HepG2 (cell line): ENCODE results near the gene RASAL3.

Source experiments
- ARID5B ChIP-seq: IDR thresholded peaks from 2 replicates; pipeline ENCODE4 v1.4.0; 2020; ENCODE audit warnings: mild to moderate bottlenecking, missing genetic modification reagents
- ATF3 ChIP-seq: sonication (generic); formaldehyde crosslinking; IDR thresholded peaks from 2 replicates; pipeline ENCODE4 v1.4.0; 2020; ENCODE audit warnings: missing genetic modification reagents
- BCL3 ChIP-seq: sonication (generic); formaldehyde crosslinking; IDR thresholded peaks from 2 replicates; pipeline ENCODE4 v1.5.1; 2020; ENCODE audit warnings: mild to moderate bottlenecking, missing genetic modification reagents, moderate library complexity
- HDAC2 ChIP-seq: sonication (generic); formaldehyde crosslinking; IDR thresholded peaks from 2 replicates; pipeline ENCODE4 v1.4.0; 2020; ENCODE audit warnings: missing genetic modification reagents
- HNF4G ChIP-seq, 2 experiments: sonication (generic) in 1 of 2; formaldehyde crosslinking in 1 of 2; IDR thresholded peaks; 2 replicates each; pipeline versions ENCODE4 v1.4.0 to v1.6.1; 2011 to 2020; ENCODE audit warnings: borderline replicate concordance in 2 of 2, low read depth in 2 of 2, mild to moderate bottlenecking in 2 of 2, low read length in 1 of 2, missing genetic modification reagents in 1 of 2, moderate library complexity in 1 of 2
- MTA1 ChIP-seq: sonication (generic); formaldehyde crosslinking; IDR thresholded peaks from 2 replicates; pipeline ENCODE4 v1.4.0; 2020; ENCODE audit warnings: missing genetic modification reagents, mild to moderate bottlenecking, borderline replicate concordance
- MXI1 ChIP-seq: IDR thresholded peaks from 3 replicates; pipeline ENCODE4 v1.6.1; 2012; ENCODE audit warnings: low read depth, low read length, inconsistent platforms, borderline replicate concordance
- POLR2G ChIP-seq: fragments of 200-400 bp; formaldehyde crosslinking; IDR thresholded peaks from 2 replicates; pipeline ENCODE4 v1.6.1; 2018; ENCODE audit warnings: mild to moderate bottlenecking, low read depth, low read length, moderate library complexity
- STAT5B ChIP-seq: sonication (generic); formaldehyde crosslinking; IDR thresholded peaks from 2 replicates; pipeline ENCODE4 v1.4.0; 2020; ENCODE audit warnings: missing genetic modification reagents
- ZSCAN29 ChIP-seq: sonication (generic); formaldehyde crosslinking; conservative IDR thresholded peaks from 2 replicates; pipeline ENCODE4 v1.4.0; 2020; ENCODE audit warnings: mild to moderate bottlenecking, missing genetic modification reagents

GRCh38 chr19:15443325-15443724 lies 21.0 kb downstream of the RASAL3 start:
- TF ChIP-seq HNF4G (IDR thresholded peaks at IDR 0.05; ENCODE audit: borderline replicate concordance, low read depth, low read length) = no peak
- no peak for TF ChIP-seq HNF4G (CRISPR knock-in tag; IDR thresholded peaks at IDR 0.05; ENCODE audit: borderline replicate concordance, low read depth)
- TF ChIP-seq HDAC2 = no peak
- no peak for TF ChIP-seq ZSCAN29 (CRISPR knock-in tag)
- TF ChIP-seq ARID5B (CRISPR knock-in tag) = no peak
- no peak for TF ChIP-seq STAT5B (CRISPR knock-in tag)
- no peak for TF ChIP-seq MXI1
- TF ChIP-seq ATF3 (CRISPR knock-in tag) = no peak
- no peak for TF ChIP-seq MTA1 (CRISPR knock-in tag)
- TF ChIP-seq BCL3 (CRISPR knock-in tag) = no peak
- no peak for TF ChIP-seq POLR2G
